ENCODE measurements around the gene SLC17A9.
A peak's percentile ranks its signal among the peaks of the same experiment; 100 is the strongest.
"Not testable (repeated sequence)": the region's sequence is repeated elsewhere in the genome, so short reads cannot be mapped to it uniquely, and the experiment has no call there.

The SLC17A9 gene

GRCh38 chr20:62955519-62956386 lies 3.2 kb downstream of the SLC17A9 start:
- H3K9ac ChIP-seq: peak overlapping the region; percentile 16 to 92 (median 86); a peak in 17 of 22 replicates
- peak overlapping the region in 3 of 10 experiments; percentile 78 to 84 (median 79); a peak in 5 of 20 replicates for H3K4me3 ChIP-seq
- peaks cover 62 to 95% (median 91%) of the 10 kb centered on the region in 10 experiments for H3K4me1 ChIP-seq
- peak overlapping the region; percentile 97 to 100 (median 100) for H3K4me2 ChIP-seq
- H3K27me3 ChIP-seq: no peaks in the 10 kb centered on the region
- TF ChIP-seq Cebpa-rat (IDR thresholded peaks at IDR 0.05): no peak
- peaks cover 30 to 59% (median 46%) of the 10 kb centered on the region in 11 experiments for H3K36me3 ChIP-seq
- no peaks in the 10 kb centered on the region for H3K9me3 ChIP-seq (replicated peaks in 1 of 11)
- H4K20me1 ChIP-seq: peaks cover 52 to 74% (median 64%) of the 10 kb centered on the region in 11 experiments
- peak overlapping the region in 9 of 11 experiments; percentile 80 to 94 (median 89); a peak in 16 of 22 replicates for H3K27ac ChIP-seq

DNA sequence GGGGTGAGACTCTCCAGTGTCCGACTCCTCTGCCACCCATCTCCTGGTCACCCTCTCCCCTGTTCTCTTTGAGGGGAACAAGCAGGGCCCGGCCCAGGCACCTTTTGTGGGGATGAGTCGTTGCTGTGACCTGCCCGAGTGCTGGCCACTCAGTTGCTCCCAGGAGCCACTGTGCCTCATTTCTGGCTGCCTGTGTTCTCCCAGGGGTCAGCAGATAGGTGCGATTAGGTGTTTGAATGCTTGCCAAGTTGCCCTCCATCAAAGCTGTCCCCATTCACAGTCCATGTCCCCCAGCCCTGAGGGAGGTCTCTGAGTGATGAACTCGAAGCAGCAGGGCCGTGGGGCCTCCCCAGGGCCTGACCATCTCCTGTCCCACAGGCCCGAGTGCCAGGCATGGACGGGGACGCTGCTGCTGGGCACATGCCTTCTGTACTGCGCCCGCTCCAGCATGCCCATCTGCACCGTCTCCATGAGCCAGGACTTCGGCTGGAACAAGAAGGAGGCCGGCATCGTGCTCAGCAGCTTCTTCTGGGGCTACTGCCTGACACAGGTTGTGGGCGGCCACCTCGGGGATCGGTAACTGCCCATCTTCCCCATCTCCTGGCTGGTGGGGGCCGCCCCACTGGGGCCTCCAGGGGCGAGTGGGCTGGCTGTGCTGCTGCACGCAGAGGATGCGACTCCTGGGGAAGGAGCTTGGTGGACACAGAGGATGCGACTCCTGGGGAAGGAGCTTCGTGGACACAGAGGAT lies 4.1 kb downstream of the SLC17A9 start:
- peak overlapping the region in 6 of 11 experiments; percentile 80 to 94 (median 92); a peak in 10 of 22 replicates for H3K27ac ChIP-seq
- H3K9ac ChIP-seq: peak overlapping the region in 8 of 11 experiments; percentile 32 to 92 (median 88); a peak in 10 of 22 replicates

GRCh38 chr20:62957136-62958117 lies 4.9 kb downstream of the SLC17A9 start:
- H3K4me2 ChIP-seq: peak overlapping the region in 10 of 11 experiments; percentile 90 to 100 (median 100); a peak in 19 of 22 replicates
- no peak for TF ChIP-seq Cebpa-rat (IDR thresholded peaks at IDR 0.05)
- H3K27ac ChIP-seq: peak overlapping the region in 1 of 11 experiments; percentile 91; a peak in 2 of 22 replicates
- H3K9ac ChIP-seq: peak overlapping the region in 6 of 11 experiments; percentile 10 to 92 (median 64); a peak in 3 of 22 replicates
- no peak overlapping the region for H3K4me3 ChIP-seq
- H4K20me1 ChIP-seq: peaks cover 65 to 90% (median 79%) of the 10 kb centered on the region in 11 experiments
- no peaks in the 10 kb centered on the region for H3K9me3 ChIP-seq (replicated peaks in 1 of 11)
- H3K36me3 ChIP-seq: peaks cover 41 to 69% (median 54%) of the 10 kb centered on the region in 11 experiments
- H3K4me1 ChIP-seq: peaks cover 49 to 90% (median 82%) of the 10 kb centered on the region in 10 experiments
- no peaks in the 10 kb centered on the region for H3K27me3 ChIP-seq

More for the DNA sequence above, 4.1 kb downstream of the SLC17A9 start:
- H4K20me1 ChIP-seq: peaks cover 56 to 81% (median 70%) of the 10 kb centered on the region in 11 experiments
- no peaks in the 10 kb centered on the region for H3K27me3 ChIP-seq
- peak overlapping the region; percentile 97 to 100 (median 100); a peak in 20 of 22 replicates for H3K4me2 ChIP-seq
- peaks cover 57 to 92% (median 87%) of the 10 kb centered on the region in 10 experiments for H3K4me1 ChIP-seq
- no peak overlapping the region for H3K4me3 ChIP-seq
- H3K9me3 ChIP-seq (replicated peaks in 1 of 11): no peaks in the 10 kb centered on the region
- TF ChIP-seq Cebpa-rat (IDR thresholded peaks at IDR 0.05): no peak
- H3K36me3 ChIP-seq: peaks cover 32 to 60% (median 46%) of the 10 kb centered on the region in 11 experiments

DNA sequence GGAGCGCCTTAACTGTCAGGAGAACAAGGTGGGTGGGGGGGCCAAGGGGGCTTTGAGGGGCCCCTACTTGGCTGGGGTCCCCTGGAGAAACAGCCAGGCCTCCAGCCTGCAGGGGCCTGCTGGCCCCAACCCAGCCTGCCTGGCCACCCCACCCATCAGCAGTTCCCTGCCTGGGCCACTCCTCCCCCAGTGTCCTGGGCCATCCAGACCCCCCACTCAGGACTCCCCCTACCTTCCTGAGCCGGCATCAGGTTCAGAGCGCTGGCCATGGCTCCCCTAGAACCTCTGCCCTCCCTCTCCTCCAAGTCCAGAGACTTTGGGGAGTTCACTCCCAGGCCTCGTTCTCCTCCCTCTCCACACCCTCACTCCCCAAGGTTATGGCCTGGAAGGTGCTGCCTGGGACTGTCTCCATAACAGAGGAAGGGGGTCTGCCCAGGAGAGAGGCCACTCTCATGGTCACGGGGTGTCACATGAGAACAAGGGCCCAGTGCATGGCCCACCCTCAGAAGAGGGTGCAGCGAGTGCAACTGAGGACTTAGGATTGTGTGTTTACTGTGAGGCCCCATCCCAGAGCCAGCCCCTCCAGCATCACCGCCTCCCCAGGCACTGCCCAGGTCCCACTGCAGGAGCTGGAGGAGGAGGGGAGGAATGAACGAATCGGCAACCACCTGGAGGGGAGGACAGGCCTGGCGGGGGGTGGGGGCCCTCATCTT lies 6.0 kb downstream of the SLC17A9 start:
- peak overlapping the region in 8 of 11 experiments; percentile 53 to 74 (median 64); a peak in 13 of 22 replicates for H3K27ac ChIP-seq
- peak overlapping the region in 5 of 10 experiments; percentile 23 to 47 (median 37); a peak in 6 of 20 replicates for H3K4me3 ChIP-seq
- H3K9me3 ChIP-seq (replicated peaks in 1 of 11): no peaks in the 10 kb centered on the region
- peak overlapping the region in 9 of 11 experiments; percentile 13 to 70 (median 60); a peak in 16 of 22 replicates for H3K9ac ChIP-seq
- peaks cover 70 to 99% (median 90%) of the 10 kb centered on the region in 11 experiments for H4K20me1 ChIP-seq
- peaks cover 45 to 82% (median 78%) of the 10 kb centered on the region in 10 experiments for H3K4me1 ChIP-seq
- H3K36me3 ChIP-seq: peaks cover 52 to 80% (median 65%) of the 10 kb centered on the region in 11 experiments
- H3K27me3 ChIP-seq: no peaks in the 10 kb centered on the region
- H3K4me2 ChIP-seq: peak overlapping the region; percentile 90 to 100 (median 100)
- no peak for TF ChIP-seq Cebpa-rat (IDR thresholded peaks at IDR 0.05)

GRCh38 chr20:62959101-62959971 lies 6.8 kb downstream of the SLC17A9 start:
- Histone ChIP-seq H4K20me1 (peaks cover 78 to 100% (median 96%) of the 10 kb centered on the region in 11 experiments), H3K27me3 (no peaks in the 10 kb centered on the region), H3K9me3 (replicated peaks in 1 of 11) (no peaks in the 10 kb centered on the region), H3K4me2 (peak overlapping the region; percentile 90 to 100 (median 100)), H3K4me3 (peak overlapping the region in 6 of 10 experiments; percentile 12 to 47 (median 32); a peak in 9 of 20 replicates), H3K27ac (peak overlapping the region in 9 of 11 experiments; percentile 25 to 74 (median 64); a peak in 15 of 22 replicates), H3K9ac (peak overlapping the region in 10 of 11 experiments; percentile 13 to 70 (median 59); a peak in 17 of 22 replicates), H3K4me1 (peaks cover 49 to 85% (median 79%) of the 10 kb centered on the region in 10 experiments), H3K36me3 (peaks cover 60 to 88% (median 73%) of the 10 kb centered on the region in 11 experiments)
- TF ChIP-seq Cebpa-rat (IDR thresholded peaks at IDR 0.05): no peak

- peaks cover 49 to 85% (median 79%) of the 10 kb centered on the region in 10 experiments for H3K4me1 ChIP-seq
- peaks cover 75 to 100% (median 96%) of the 10 kb centered on the region in 11 experiments for H4K20me1 ChIP-seq
- H3K4me2 ChIP-seq: peak overlapping the region; percentile 90 to 100 (median 100)
- peaks cover 66 to 95% (median 80%) of the 10 kb centered on the region in 11 experiments for H3K36me3 ChIP-seq
- peak overlapping the region in 1 of 10 experiments; percentile 28; a peak in 1 of 20 replicates for H3K4me3 ChIP-seq
- no peaks in the 10 kb centered on the region for H3K27me3 ChIP-seq
- peak overlapping the region in 3 of 11 experiments; percentile 53 to 74 (median 53); a peak in 4 of 22 replicates for H3K27ac ChIP-seq
- H3K9ac ChIP-seq: peak overlapping the region in 4 of 11 experiments; percentile 58 to 69 (median 62); a peak in 6 of 22 replicates
- no peak for TF ChIP-seq Cebpa-rat (IDR thresholded peaks at IDR 0.05)
- H3K9me3 ChIP-seq (replicated peaks in 1 of 11): no peaks in the 10 kb centered on the region
Observed at GRCh38 chr20:62959998-62960436, 7.5 kb downstream of the SLC17A9 start.

DNA sequence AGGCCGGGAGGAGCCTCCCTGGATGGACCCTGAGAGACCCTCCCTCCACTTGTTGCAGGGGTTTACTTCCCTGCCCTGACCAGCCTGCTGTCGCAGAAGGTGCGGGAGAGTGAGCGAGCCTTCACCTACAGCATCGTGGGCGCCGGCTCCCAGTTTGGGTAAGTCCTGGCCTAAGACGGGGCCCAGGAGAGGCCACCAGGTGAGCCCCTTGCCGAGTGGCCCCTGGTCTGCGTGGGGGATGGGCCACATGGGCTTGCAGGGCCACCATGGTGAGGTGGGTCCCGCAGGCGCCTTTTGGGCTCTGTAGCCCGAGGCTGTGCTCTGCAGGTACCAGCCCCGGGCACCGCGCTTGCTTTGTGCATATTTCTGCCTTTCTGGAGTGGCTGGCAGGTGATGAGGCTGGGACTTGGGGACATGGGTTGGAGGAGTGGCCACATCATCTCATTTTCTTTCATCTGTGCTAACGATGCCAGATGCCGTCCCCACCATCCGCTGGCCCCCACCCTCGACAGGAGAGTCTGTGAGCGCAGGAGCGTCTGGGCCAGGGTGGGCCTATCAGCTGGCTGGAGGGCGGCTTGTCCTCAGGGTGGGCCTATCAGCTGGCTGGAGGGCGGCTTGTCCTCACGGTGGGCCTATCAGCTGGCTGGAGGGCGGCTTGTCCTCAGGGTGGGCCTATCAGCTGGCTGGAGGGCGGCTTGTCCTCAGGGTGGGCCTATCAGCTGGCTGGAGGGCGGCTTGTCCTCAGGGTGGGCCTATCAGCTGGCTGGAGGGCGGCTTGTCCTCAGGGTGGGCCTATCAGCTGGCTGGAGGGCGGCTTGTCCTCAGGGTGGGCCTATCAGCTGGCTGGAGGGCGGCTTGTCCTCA lies 8.2 kb downstream of the SLC17A9 start:
- not testable (repeated sequence) for H3K4me3 ChIP-seq; H3K9ac ChIP-seq; H3K27me3 ChIP-seq; H3K9me3 ChIP-seq (replicated peaks in 1 of 11)
- peak overlapping the region in 1 of 11 experiments; percentile 2; a peak in 1 of 22 replicates for H3K27ac ChIP-seq
- peaks cover 72 to 100% (median 96%) of the 10 kb centered on the region in 11 experiments for H4K20me1 ChIP-seq
- H3K36me3 ChIP-seq: peaks cover 73 to 97% (median 85%) of the 10 kb centered on the region in 11 experiments
- H3K4me1 ChIP-seq: peaks cover 47 to 85% (median 79%) of the 10 kb centered on the region in 10 experiments
- peak overlapping the region in 9 of 11 experiments; percentile 97 to 100 (median 100); a peak in 17 of 22 replicates for H3K4me2 ChIP-seq
